ENCODE measurements around the gene SERPINB2.

SERPINB2 gene

DNA sequence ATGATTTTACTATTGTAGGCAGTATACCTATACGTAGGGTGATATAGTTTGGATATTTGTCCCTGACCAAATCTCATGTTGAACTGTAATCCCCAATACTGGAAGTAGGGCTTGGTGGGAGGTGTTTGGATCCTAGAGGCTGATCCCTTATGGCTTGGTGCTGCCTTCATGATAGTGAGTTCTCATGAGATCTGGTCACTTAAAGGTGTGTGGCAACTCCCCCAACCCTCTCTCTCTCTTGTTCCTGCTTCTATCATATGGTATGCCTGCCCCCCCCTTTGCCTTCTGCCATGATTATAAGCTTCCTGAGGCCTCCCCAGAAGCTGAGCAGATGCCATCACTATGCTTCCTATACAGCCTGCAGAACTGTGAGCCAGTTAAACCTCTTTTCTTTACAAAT is 18.6 kb downstream of the SERPINB2 start (continued):
- TF ChIP-seq ARNTL (CRISPR knock-in tag; IDR thresholded peaks at IDR 0.05; ENCODE audit: borderline replicate concordance, low read depth) (no peak), ISL1 (CRISPR knock-in tag; IDR thresholded peaks at IDR 0.05) (no peak), ZNF565 (CRISPR knock-in tag; conservative IDR thresholded peaks at IDR 0.05; ENCODE audit: low read depth) (no peak), OSR1 (CRISPR knock-in tag; IDR thresholded peaks at IDR 0.05) (no peak), BACH2 (CRISPR knock-in tag; IDR thresholded peaks at IDR 0.05; ENCODE audit: borderline replicate concordance) (no peak), TOX (CRISPR knock-in tag; IDR thresholded peaks at IDR 0.05; ENCODE audit: borderline replicate concordance) (no peak), CREB5 (CRISPR knock-in tag; IDR thresholded peaks at IDR 0.05; ENCODE audit: low read depth) (no peak), GLIS3 (CRISPR knock-in tag; IDR thresholded peaks at IDR 0.05) (no peak), RARB (CRISPR knock-in tag; IDR thresholded peaks at IDR 0.05) (no peak)

DNA sequence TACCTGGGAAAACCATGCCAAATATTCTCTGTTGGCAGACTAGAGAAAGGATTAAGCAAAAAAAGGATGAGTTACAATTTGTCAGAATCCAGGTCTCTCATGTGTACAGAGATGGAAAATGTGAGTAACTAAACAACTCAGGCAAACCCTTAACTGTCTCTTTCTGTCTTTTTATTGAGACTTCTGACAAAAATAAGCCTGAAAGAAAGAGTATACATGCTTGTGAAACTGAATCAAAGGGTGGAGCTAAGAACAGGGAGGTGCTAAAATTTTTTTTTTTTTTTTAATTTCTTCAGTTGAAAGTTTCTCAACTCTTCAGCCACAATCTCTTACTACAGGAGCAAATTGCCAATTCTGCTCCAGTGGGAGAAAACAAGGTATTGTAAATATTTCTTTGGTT is 20.2 kb downstream of the SERPINB2 start, which contains the start of gene SERPINB10:
TSS of gene SERPINB10 (plus strand) at position 295 of the 400 bp plus-strand sequence. CDS start 7,553 bp downstream, outside the sequence.
- no peak for ATAC-seq
- TF ChIP-seq ESRRG (CRISPR knock-in tag; IDR thresholded peaks at IDR 0.05) (no peak), ZNF70 (CRISPR knock-in tag; IDR thresholded peaks at IDR 0.05) (no peak), ZNF8 (CRISPR knock-in tag; IDR thresholded peaks at IDR 0.05) (no peak), CSDC2 (CRISPR knock-in tag; IDR thresholded peaks at IDR 0.05) (no peak)

DNA sequence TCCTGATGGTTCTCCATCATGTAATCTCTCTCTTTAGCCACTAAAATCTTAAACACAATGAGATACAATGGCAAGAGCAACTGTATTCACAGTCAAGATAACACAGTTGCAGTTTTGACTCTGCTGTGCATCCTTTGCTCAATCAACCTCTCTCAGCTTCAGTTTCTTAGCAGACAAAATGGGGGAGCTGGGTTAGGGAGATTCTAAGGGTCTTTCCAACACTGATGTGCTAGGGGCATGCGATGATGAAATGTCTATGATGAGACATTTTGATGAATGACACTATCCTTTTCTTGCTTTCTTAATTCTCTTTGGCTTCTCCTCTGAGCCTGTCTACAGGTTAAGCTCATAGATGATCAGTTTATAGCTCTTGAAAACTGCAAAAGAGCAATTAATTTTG is 21.4 kb downstream of the SERPINB2 start:
- no peak for TF ChIP-seq CREB5 (CRISPR knock-in tag; IDR thresholded peaks at IDR 0.05; ENCODE audit: low read depth)
- ATAC-seq: no peak

DNA sequence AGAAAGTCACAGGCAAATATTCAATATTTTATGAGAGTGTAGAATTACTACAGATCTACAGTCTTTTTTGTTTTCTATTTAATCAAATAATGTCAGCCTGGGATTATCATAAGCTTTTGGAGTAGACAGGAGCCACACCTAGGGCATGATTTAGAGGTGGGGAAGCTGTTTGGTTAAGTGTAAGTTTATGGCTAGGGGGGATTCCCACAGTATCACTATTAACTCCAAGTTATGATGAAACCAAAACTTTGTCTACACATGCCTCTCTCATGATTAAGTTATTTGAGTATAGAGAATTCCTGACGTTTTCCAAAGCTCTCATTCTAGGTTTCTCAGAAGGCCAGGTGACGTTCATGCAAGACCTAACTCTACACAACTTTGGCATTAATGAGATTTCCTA is 22.4 kb downstream of the SERPINB2 start:
- no peak for ATAC-seq
- TF ChIP-seq ZFP30 (CRISPR knock-in tag; IDR thresholded peaks at IDR 0.05): no peak
- no peak for TF ChIP-seq TCF4 (CRISPR knock-in tag; IDR thresholded peaks at IDR 0.05; ENCODE audit: borderline replicate concordance)
- TF ChIP-seq ZC3H10 (CRISPR knock-in tag; IDR thresholded peaks at IDR 0.05): no peak
- no peak for TF ChIP-seq CSRNP3 (CRISPR knock-in tag; IDR thresholded peaks at IDR 0.05)
- no peak for TF ChIP-seq TOX (CRISPR knock-in tag; IDR thresholded peaks at IDR 0.05; ENCODE audit: borderline replicate concordance)
- no peak for TF ChIP-seq CSDC2 (CRISPR knock-in tag; IDR thresholded peaks at IDR 0.05)
- TF ChIP-seq GLIS3 (CRISPR knock-in tag; IDR thresholded peaks at IDR 0.05): no peak
- TF ChIP-seq ESRRG (CRISPR knock-in tag; IDR thresholded peaks at IDR 0.05): no peak
- no peak for TF ChIP-seq ZNF565 (CRISPR knock-in tag; conservative IDR thresholded peaks at IDR 0.05; ENCODE audit: low read depth)
- no peak for TF ChIP-seq BACH2 (CRISPR knock-in tag; IDR thresholded peaks at IDR 0.05; ENCODE audit: borderline replicate concordance)
- TF ChIP-seq ARNTL (CRISPR knock-in tag; IDR thresholded peaks at IDR 0.05; ENCODE audit: borderline replicate concordance, low read depth): no peak
- TF ChIP-seq PPARA (CRISPR knock-in tag; IDR thresholded peaks at IDR 0.05; ENCODE audit: borderline replicate concordance): no peak
- no peak for TF ChIP-seq POU6F1 (CRISPR knock-in tag; IDR thresholded peaks at IDR 0.05; ENCODE audit: borderline replicate concordance, low read depth)
- no peak for TF ChIP-seq ZNF70 (CRISPR knock-in tag; IDR thresholded peaks at IDR 0.05)

GRCh38 chr18:63917817-63918216 is 30.3 kb downstream of the SERPINB2 start:
- no peak for ATAC-seq
- no peak for TF ChIP-seq ZFP3 (CRISPR knock-in tag; IDR thresholded peaks at IDR 0.05)
- no peak for TF ChIP-seq ESRRG (CRISPR knock-in tag; IDR thresholded peaks at IDR 0.05)
- TF ChIP-seq GLIS3 (CRISPR knock-in tag; IDR thresholded peaks at IDR 0.05): no peak
- TF ChIP-seq PPARA (CRISPR knock-in tag; IDR thresholded peaks at IDR 0.05; ENCODE audit: borderline replicate concordance): no peak
